Measurements from ENCODE around the gene LRRC32. TPM values are rescaled to one million over a fixed set of nuclear protein-coding genes. Genes with fewer than 3 reads are reported as not detected.
"Not testable (repeated sequence)": the region's sequence is repeated elsewhere in the genome, so short reads cannot be mapped to it uniquely, and the experiment has no call there.

The LRRC32 gene
- total and polyA plus RNA-seq, 10 of the 15 experiments (the other 5 are each of a cell fraction or from before 2014, with no cell fraction given) = 0.56 to 20.8 (median 7.4) TPM

GRCh38 chr11:76608228-76608627 is 62.3 kb downstream of the LRRC32 start:
- H3K4me1 ChIP-seq (ENCODE audit: control insufficient read depth, insufficient read depth, low read length); H3K36me3 ChIP-seq (ENCODE audit: control insufficient read depth in 2 of 2, insufficient read depth in 2 of 2, low read length in 1 of 2); H2AFZ ChIP-seq (ENCODE audit: control insufficient read depth, low read depth, low read length); in situ Hi-C loops (cut with MboI); intact Hi-C loops (cut with micrococcal nuclease; ENCODE audit: unreplicated experiment); DNase-seq (ENCODE audit: low read depth, low spot score); BruUV-seq (replicated peaks); H3K27me3 ChIP-seq (replicated peaks in 1 of 2; ENCODE audit: control insufficient read depth in 2 of 2, insufficient read depth in 2 of 2, low read length in 1 of 2); FAIRE-seq; H3K27ac ChIP-seq (ENCODE audit: control insufficient read depth, insufficient read depth); ATAC-seq; H3K9ac ChIP-seq (ENCODE audit: control insufficient read depth, insufficient read depth, low read length); H3K9me3 ChIP-seq (replicated peaks; ENCODE audit: control insufficient read depth, insufficient read depth, low read length); H3K4me2 ChIP-seq (ENCODE audit: control insufficient read depth, insufficient read depth); H4K20me1 ChIP-seq (ENCODE audit: control insufficient read depth, insufficient read depth); H3K79me2 ChIP-seq (ENCODE audit: control insufficient read depth, insufficient read depth, low read length); H3K4me3 ChIP-seq: not testable (repeated sequence)
- ChIA-PET SMC1A (ENCODE audit: uncharacterized antibody, unreplicated experiment) (interaction anchor here (1.6 kb wide), 1 partner anchor 9 kb away, joined by 4 read pairs; no protein-coding TSS in a partner anchor), POLR2A (interaction anchor here (1.1 to 1.7 kb wide), 2 partner anchors 9 to 29 kb away, joined by 3 to 4 read pairs; no protein-coding TSS in a partner anchor), RAD21 (ENCODE audit: unreplicated experiment) (interaction anchor here (1.0 to 1.3 kb wide), 2 partner anchors 9 to 72 kb away, joined by 3 read pairs; no protein-coding TSS in a partner anchor), CTCF (interaction anchor here (1.3 to 1.6 kb wide), 2 partner anchors 9 to 72 kb away, joined by 6 to 11 read pairs; no protein-coding TSS in a partner anchor)
- WGBS (ENCODE audit: insufficient coverage, insufficient replicate concordance, low lambda C conversion rate, missing lambda C conversion rate) = 84% methylated on average over 11 of the region's 11 CpGs

Other genes with a start within 250 kb of the LRRC32 start
- gene EMSY, start 225.7 kb downstream of the LRRC32 start, total RNA-seq (2014; rRNA removed) = 14.7 and 18.0 TPM in 2 replicates
- 12.7 and 16.5 TPM in 2 replicates for gene EMSY, start 225.7 kb downstream of the LRRC32 start, total RNA-seq (2014; rRNA removed; fragmentation: Illumina TruSeq; extraction: Trizol)
- 14.3 and 17.5 TPM in 2 replicates for gene EMSY, start 225.7 kb downstream of the LRRC32 start, total RNA-seq (2021)
- 16.3 and 26.9 TPM in 2 replicates for gene EMSY, start 225.7 kb downstream of the LRRC32 start, polyA plus RNA-seq (2011; rRNA removed)
- gene EMSY, start 225.7 kb downstream of the LRRC32 start, polyA plus RNA-seq (2014; fragmentation: Illumina TruSeq; extraction: Trizol) = 13.6 and 16.3 TPM in 2 replicates
- gene EMSY, start 225.7 kb downstream of the LRRC32 start, polyA plus RNA-seq (2014; fragmentation: Nextera tagmentation; extraction: Ambion mirVana) = 1 to 10 TPM; 9.3 to 9.8 TPM
- 13.4 and 21.3 TPM in 2 replicates for gene EMSY, start 225.7 kb downstream of the LRRC32 start, polyA plus RNA-seq (2014; rRNA removed)
- 10 to 100 TPM; 11.2 to 11.3 TPM for gene EMSY, start 225.7 kb downstream of the LRRC32 start, polyA plus RNA-seq (2016; fragmentation: Nextera tagmentation; extraction: Ambion mirVana)
- 1.0 and 1.1 TPM in 2 replicates for gene TSKU, start 112.6 kb upstream of the LRRC32 start, total RNA-seq (2014; rRNA removed)
- 0.41 and 0.67 TPM in 2 replicates for gene TSKU, start 112.6 kb upstream of the LRRC32 start, total RNA-seq (2014; rRNA removed; fragmentation: Illumina TruSeq; extraction: Trizol)
- 1.2 and 1.5 TPM in 2 replicates for gene TSKU, start 112.6 kb upstream of the LRRC32 start, total RNA-seq (2021)
- gene TSKU, start 112.6 kb upstream of the LRRC32 start, polyA plus RNA-seq (2011; rRNA removed) = 0.01 and 0.04 TPM in 2 replicates
- gene TSKU, start 112.6 kb upstream of the LRRC32 start, polyA plus RNA-seq (2014; fragmentation: Illumina TruSeq; extraction: Trizol) = 0.25 and 0.57 TPM in 2 replicates
- under 1 TPM; 0.13 to 0.16 TPM for gene TSKU, start 112.6 kb upstream of the LRRC32 start, polyA plus RNA-seq (2014; fragmentation: Nextera tagmentation; extraction: Ambion mirVana)
- 1.4 and 1.6 TPM in 2 replicates for gene TSKU, start 112.6 kb upstream of the LRRC32 start, polyA plus RNA-seq (2014; rRNA removed)
- gene TSKU, start 112.6 kb upstream of the LRRC32 start, polyA plus RNA-seq (2016; fragmentation: Nextera tagmentation; extraction: Ambion mirVana) = under 1 TPM; 0.21 to 0.71 TPM
- gene ACER3, start 190.2 kb upstream of the LRRC32 start, total RNA-seq (2014; rRNA removed) = 5.5 and 7.6 TPM in 2 replicates
- gene ACER3, start 190.2 kb upstream of the LRRC32 start, total RNA-seq (2014; rRNA removed; fragmentation: Illumina TruSeq; extraction: Trizol) = 8.5 and 8.9 TPM in 2 replicates
- gene ACER3, start 190.2 kb upstream of the LRRC32 start, total RNA-seq (2021) = 11.1 and 13.9 TPM in 2 replicates
- gene ACER3, start 190.2 kb upstream of the LRRC32 start, polyA plus RNA-seq (2011; rRNA removed) = 13.4 and 15.3 TPM in 2 replicates
- gene ACER3, start 190.2 kb upstream of the LRRC32 start, polyA plus RNA-seq (2014; fragmentation: Illumina TruSeq; extraction: Trizol) = 11.0 and 13.8 TPM in 2 replicates
- gene ACER3, start 190.2 kb upstream of the LRRC32 start, polyA plus RNA-seq (2014; fragmentation: Nextera tagmentation; extraction: Ambion mirVana) = 1 to 10 TPM; 2.8 to 3.6 TPM
- gene ACER3, start 190.2 kb upstream of the LRRC32 start, polyA plus RNA-seq (2014; rRNA removed) = 9.5 and 9.8 TPM in 2 replicates
- 10 to 100 TPM; 14.5 to 17.4 TPM for gene ACER3, start 190.2 kb upstream of the LRRC32 start, polyA plus RNA-seq (2016; fragmentation: Nextera tagmentation; extraction: Ambion mirVana)